Measurements from ENCODE around the gene PFKM.

DNA sequence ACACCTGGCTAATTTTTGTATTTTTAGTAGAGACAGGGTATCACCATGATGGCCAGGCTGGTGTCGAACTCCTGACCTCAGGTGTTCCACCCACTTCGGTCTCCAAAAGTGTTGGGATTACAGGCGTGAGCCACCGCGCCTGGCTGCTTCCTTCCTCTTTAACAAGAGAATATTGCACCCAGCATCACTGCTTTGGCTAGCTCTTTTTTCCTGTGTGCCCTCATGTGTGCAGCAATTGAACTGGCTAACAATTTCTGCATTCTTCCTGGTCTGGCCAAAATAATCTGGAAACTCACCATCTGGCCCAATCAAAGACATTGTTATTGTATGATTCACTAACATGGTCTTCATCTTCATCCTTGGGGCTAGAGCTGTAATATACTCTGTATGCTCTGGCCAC, 40.9 kb downstream of the PFKM start:
- TF ChIP-seq POLR2A (IDR thresholded peaks at IDR 0.05; ENCODE audit: extremely low read depth, insufficient read length), result no peak
- TF ChIP-seq, protein P1, sequence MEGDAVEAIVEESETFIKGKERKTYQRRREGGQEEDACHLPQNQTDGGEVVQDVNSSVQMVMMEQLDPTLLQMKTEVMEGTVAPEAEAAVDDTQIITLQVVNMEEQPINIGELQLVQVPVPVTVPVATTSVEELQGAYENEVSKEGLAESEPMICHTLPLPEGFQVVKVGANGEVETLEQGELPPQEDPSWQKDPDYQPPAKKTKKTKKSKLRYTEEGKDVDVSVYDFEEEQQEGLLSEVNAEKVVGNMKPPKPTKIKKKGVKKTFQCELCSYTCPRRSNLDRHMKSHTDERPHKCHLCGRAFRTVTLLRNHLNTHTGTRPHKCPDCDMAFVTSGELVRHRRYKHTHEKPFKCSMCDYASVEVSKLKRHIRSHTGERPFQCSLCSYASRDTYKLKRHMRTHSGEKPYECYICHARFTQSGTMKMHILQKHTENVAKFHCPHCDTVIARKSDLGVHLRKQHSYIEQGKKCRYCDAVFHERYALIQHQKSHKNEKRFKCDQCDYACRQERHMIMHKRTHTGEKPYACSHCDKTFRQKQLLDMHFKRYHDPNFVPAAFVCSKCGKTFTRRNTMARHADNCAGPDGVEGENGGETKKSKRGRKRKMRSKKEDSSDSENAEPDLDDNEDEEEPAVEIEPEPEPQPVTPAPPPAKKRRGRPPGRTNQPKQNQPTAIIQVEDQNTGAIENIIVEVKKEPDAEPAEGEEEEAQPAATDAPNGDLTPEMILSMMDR (IDR thresholded peaks at IDR 0.05; ENCODE audit: low read depth, low read length), result no peak

All from NB4 (cell line).